ENCODE measurements around the gene UGCG. TPM values are rescaled to one million over a fixed set of nuclear protein-coding genes. Genes with fewer than 3 reads are reported as not detected.

Gene UGCG
- total and polyA plus RNA-seq, 8 donors: 13.7 to 182 (median 19.7) TPM

- H3K4me3 ChIP-seq: no peak overlapping the region
- H3K9me3 ChIP-seq: no peaks in the 10 kb centered on the region
- no peaks in the 10 kb centered on the region for H3K27me3 ChIP-seq
- TF ChIP-seq CTCF (IDR thresholded peaks at IDR 0.05): no peak
- TF ChIP-seq POLR2AphosphoS5 (IDR thresholded peaks at IDR 0.05): no peak
- no peak for TF ChIP-seq POLR2A (IDR thresholded peaks at IDR 0.05)
- TF ChIP-seq EP300 (IDR thresholded peaks at IDR 0.05): no peak
- H3K27ac ChIP-seq: peak overlapping the region in 4 of 5 donors; percentile 36 to 66 (median 54)
- WGBS, 5 donors: 44 to 67% (median 54%) methylated on average over 12 of the region's 12 CpGs
- peaks cover 5 to 68% (median 30%) of the 10 kb centered on the region in 4 donors for H3K4me1 ChIP-seq
- peaks cover 9 to 32% (median 26%) of the 10 kb centered on the region in 4 donors for H3K36me3 ChIP-seq
- peak in 1 of 2 donors; percentile 71 for DNase-seq
- intact Hi-C loops (cut with DNase I; ENCODE audit: low total_unique reads): no loop called here
These were observed 41.3 kb downstream of the UGCG start for GRCh38 chr9:111937781-111938426.

- no peak for DNase-seq
- H3K27me3 ChIP-seq: no peaks in the 10 kb centered on the region
- intact Hi-C loops (cut with DNase I; ENCODE audit: low total_unique reads): no loop called here
- no peaks in the 10 kb centered on the region for H3K9me3 ChIP-seq
- TF ChIP-seq CTCF (IDR thresholded peaks at IDR 0.05): no peak
- TF ChIP-seq POLR2A (IDR thresholded peaks at IDR 0.05): no peak
- no peak for TF ChIP-seq EP300 (IDR thresholded peaks at IDR 0.05)
- no peak for TF ChIP-seq POLR2AphosphoS5 (IDR thresholded peaks at IDR 0.05)
- WGBS, 5 donors: 84 to 94% (median 87%) methylated on average over 4 of the region's 4 CpGs
- peaks cover 5 to 68% (median 31%) of the 10 kb centered on the region in 4 donors for H3K4me1 ChIP-seq
- peaks cover 9 to 27% (median 21%) of the 10 kb centered on the region in 4 donors for H3K36me3 ChIP-seq
- peak overlapping the region in 4 of 5 donors; percentile 36 to 66 (median 60) for H3K27ac ChIP-seq
- H3K4me3 ChIP-seq: no peak overlapping the region
These were observed 41.8 kb downstream of the UGCG start for GRCh38 chr9:111938427-111938800.

GRCh38 chr9:111939322-111939721 lies 42.7 kb downstream of the UGCG start:
- DNase-seq: no peak
- Histone ChIP-seq H3K9me3 (no peaks in the 10 kb centered on the region), H3K4me3 (no peak overlapping the region), H3K4me1 (peaks cover 5 to 64% (median 31%) of the 10 kb centered on the region in 4 donors), H3K27me3 (no peaks in the 10 kb centered on the region), H3K27ac (peak overlapping the region in 2 of 5 donors; percentile 61 to 66), H3K36me3 (peaks cover 7 to 19% (median 13%) of the 10 kb centered on the region in 4 donors)
- no peak for TF ChIP-seq EP300 (IDR thresholded peaks at IDR 0.05)
- TF ChIP-seq POLR2AphosphoS5 (IDR thresholded peaks at IDR 0.05): no peak
- TF ChIP-seq CTCF (IDR thresholded peaks at IDR 0.05): no peak
- no peak for TF ChIP-seq POLR2A (IDR thresholded peaks at IDR 0.05)
- intact Hi-C loops (cut with DNase I; ENCODE audit: low total_unique reads): no loop called here
- WGBS, 5 donors: 66 to 83% (median 72%) methylated on average over 2 of the region's 2 CpGs

- intact Hi-C loops (cut with DNase I; ENCODE audit: low total_unique reads): no loop called here
- no peak overlapping the region for H3K4me3 ChIP-seq
- WGBS, 5 donors: 30 to 74% (median 44%) methylated on average over 3 of the region's 3 CpGs
These were observed 44.1 kb downstream of the UGCG start for GRCh38 chr9:111940697-111941096.

More at GRCh38 chr9:111940697-111941096, 44.1 kb downstream of the UGCG start:
- H3K9me3 ChIP-seq: no peaks in the 10 kb centered on the region
- peaks cover 5 to 52% (median 31%) of the 10 kb centered on the region in 4 donors for H3K4me1 ChIP-seq
- no peak for DNase-seq
- H3K27me3 ChIP-seq: no peaks in the 10 kb centered on the region
- peak overlapping the region; percentile 48 to 78 (median 66) for H3K27ac ChIP-seq
- TF ChIP-seq EP300 (IDR thresholded peaks at IDR 0.05): no peak
- no peak for TF ChIP-seq CTCF (IDR thresholded peaks at IDR 0.05)
- peak in 2 of 3 donors; percentile 48 to 86 for TF ChIP-seq POLR2AphosphoS5 (IDR thresholded peaks at IDR 0.05)
- H3K36me3 ChIP-seq: peaks cover 0 to 9% (median 5%) of the 10 kb centered on the region in 4 donors
